HG02642 (cell line): ENCODE data around the gene IQCM.
"Not testable (repeated sequence)": the region's sequence is repeated elsewhere in the genome, so short reads cannot be mapped to it uniquely, and the experiment has no call there.

ENCODE experiments used
- ATAC-seq: cut with Tn5 transposase; IDR thresholded peaks from one replicate; pipeline ENCODE4 v1.9.1; 2021; ENCODE audit warnings: mild to moderate bottlenecking; ENCODE audit not compliant: unreplicated experiment, poor library complexity

Gene IQCM

DNA sequence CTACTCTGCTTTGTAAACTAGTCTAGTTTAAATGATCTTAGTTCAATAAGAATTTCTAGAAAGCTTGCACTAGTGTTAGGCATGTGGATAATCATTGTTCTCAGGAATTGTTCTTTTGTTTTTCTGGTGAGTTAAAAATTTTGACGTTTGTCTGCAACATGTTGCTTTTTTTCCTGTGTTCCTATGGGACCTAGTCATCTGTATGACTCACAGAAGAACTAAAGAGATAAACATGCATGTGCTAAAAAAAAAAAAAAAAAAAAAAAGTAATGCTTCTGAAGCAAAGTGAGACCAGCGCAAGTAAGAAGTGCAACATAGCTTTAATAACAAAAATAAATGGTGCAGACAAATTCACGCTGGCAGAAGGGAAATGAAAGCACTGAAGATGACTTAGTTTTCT is 471.2 kb downstream of the IQCM start:
- no peak for ATAC-seq

DNA sequence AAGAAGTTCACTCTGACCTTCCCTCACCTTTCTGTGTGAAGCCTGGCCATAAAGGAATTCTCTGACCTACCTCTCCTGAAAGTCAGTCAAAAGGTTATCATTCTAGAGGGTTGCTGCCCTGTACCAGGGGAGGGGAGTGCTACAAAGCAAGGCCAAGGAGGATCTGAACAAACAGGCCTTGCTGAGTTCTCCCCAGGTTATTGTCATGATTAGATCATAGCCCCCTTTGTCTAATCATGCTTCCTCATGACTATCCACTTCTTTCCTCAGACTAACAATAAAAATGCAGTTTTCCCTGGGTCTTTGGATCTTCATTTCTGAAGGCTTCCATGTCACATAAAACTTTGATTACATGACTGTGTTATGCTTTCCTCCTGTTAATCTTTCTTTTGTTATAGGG is 472.0 kb downstream of the IQCM start:
- ATAC-seq, result no peak

DNA sequence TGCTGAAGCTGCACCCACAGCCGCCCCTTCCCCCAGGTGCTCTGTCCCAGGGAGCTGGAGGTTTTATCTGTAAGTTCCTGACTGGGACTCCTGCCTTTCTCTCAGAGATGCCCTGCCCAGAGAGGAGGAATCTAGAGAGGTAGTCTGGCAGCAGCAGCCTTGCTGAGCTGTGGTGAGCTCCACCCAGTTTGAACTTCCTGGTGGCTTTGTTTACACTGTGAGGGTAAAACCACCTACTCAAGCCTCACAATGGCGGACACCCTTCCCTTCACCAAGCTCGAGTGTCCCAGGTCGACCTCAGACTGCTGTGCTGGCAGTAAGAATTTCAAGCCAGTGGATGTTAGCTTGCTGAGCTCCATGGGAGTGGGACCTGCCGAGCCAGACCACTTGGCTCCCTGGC is 474.5 kb downstream of the IQCM start:
- not testable (repeated sequence) for ATAC-seq

DNA sequence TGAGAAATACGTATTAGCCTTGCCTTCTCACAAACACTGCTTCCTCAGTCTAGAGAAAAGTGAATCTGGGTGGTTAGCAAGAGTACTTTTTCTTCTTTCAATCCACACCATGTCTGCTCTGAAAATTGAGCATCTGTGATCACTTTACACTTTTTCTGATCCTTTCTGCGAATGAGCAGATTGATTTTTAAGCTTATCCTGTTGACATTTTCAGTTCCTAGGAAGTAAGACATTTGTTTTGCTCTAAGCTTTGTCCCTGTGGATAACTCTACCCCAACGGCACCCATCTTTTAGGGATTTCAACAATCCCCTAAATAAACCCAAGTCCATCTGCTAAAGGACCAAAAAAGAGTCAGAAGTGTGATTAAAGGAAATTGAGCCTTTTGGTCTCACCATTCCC is 487.5 kb downstream of the IQCM start:
- no peak for ATAC-seq

DNA sequence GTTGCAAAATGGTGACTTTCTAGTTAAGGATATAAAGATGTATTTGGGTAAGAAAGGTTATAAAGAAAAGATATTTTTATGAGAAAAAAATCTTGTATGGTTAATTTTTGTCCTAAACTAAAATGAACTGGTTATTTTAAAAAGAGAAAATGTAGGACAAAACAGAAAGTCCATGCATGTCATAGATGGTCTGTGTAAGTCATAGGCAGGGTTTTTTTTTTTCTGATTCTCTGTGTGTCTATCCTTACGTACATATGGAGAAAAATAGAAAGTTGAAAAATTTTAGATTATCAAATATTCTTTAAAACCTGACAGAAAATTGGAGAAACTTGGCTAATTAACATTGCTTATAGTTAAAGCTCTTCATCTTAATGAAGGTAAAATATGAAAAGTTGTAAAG is 493.4 kb downstream of the IQCM start:
- no peak for ATAC-seq

DNA sequence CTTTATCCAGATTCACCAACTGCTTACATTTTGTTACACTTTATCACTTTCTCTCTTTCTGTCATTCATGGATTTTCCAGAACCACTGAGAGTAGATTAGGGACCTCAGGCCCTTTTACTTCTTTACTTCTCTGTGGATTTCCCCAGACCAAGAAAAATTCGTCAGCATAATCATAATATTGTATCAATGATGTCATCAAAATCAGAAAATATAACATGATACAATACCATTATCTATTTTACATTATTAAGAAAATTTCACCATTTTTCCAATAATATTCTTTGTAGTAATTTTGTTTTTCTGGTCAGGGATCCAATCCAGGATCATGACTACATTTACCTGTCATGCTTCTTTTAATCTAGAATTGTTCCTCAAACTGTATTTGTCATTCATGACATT is 494.2 kb downstream of the IQCM start:
- ATAC-seq, result no peak

DNA sequence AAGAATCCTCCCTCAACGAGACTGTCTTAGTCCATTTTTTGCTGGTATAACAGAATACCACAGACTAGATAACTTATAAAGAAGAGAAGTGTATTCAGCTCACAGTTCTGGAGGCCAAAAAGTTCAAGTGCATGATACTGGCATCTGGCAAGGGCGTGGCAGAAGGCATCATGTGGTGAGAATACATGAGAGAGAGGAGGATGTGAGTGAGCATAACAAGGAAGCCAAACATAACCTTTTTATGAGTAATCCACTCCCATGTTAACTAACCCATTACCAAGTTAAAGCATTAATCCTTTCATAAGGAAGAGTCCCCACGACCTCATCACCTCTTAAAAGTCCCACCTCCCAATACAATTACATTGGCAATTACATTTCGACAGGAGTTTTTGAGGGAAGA is 504.6 kb downstream of the IQCM start:
- ATAC-seq, result no peak

DNA sequence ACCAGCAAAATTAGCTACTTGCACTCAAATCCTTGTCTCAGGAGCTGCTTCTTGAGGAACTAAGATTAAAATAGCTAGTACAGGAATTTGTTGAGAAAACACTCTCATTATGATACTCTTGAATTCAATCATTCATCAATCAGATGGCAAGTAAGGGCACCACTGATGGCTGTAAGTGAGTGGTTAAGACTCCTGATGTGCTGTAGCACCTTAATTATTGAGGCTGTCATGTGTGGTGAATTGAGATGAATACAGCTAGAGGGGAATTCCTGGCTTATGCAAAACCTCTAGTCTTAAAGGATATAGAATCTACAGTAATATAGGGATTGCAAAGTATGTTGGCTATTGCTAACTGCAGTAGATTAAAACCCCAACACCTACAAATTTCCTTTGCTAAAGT is 509.1 kb downstream of the IQCM start:
- ATAC-seq, result no peak
